Memory B cell (primary cell): ENCODE measurements around the gene PTGDS.
A peak's percentile ranks its signal among the peaks of the same experiment; 100 is the strongest.

Experiments used
- ATAC-seq: fragments of 150-1000 bp; cut with Tn5 transposase; 2 replicates; pipeline ENCODE4 v1.10.0; 2021; ENCODE audit warnings: low read depth, mild to moderate bottlenecking, moderate library complexity
- DNase-seq, 2 donors: peaks; one replicate each; pipeline ENCODE4 v3.0.0; 2022; ENCODE audit warnings: low spot score in 2 of 2
- H3K27ac Mint-ChIP-seq: one replicate; pipeline ENCODE4 v1.8.0; 2022; ENCODE audit warnings: mild to moderate bottlenecking, moderate library complexity, mixed read lengths
- H3K27me3 Mint-ChIP-seq: one replicate; pipeline ENCODE4 v1.8.0; 2022; ENCODE audit warnings: mixed read lengths
- H3K36me3 Mint-ChIP-seq: one replicate; pipeline ENCODE4 v1.8.0; 2022; ENCODE audit warnings: mild to moderate bottlenecking, mixed read lengths
- H3K4me1 Mint-ChIP-seq: one replicate; pipeline ENCODE4 v1.8.0; 2022; ENCODE audit warnings: mixed read lengths
- H3K4me3 Mint-ChIP-seq: one replicate; pipeline ENCODE4 v1.8.0; 2022; ENCODE audit warnings: mild to moderate bottlenecking, moderate library complexity, mixed read lengths
- H3K9me3 Mint-ChIP-seq: one replicate; pipeline ENCODE4 v1.8.0; 2022; ENCODE audit warnings: mixed read lengths

PTGDS gene

GRCh38 chr9:136977223-136977622, at the start of gene PTGDS:
TSS of gene PTGDS (plus strand) at chr9:136977504. CDS start at chr9:136977579, 75 bp downstream.
- H3K27ac Mint-ChIP-seq = no peak within 1 kb of the TSS
- DNase-seq = no peak
- no peaks in the 10 kb centered on the region for H3K9me3 Mint-ChIP-seq
- no peak for ATAC-seq
- peaks cover 12% of the 10 kb centered on the region for H3K27me3 Mint-ChIP-seq
- H3K36me3 Mint-ChIP-seq = no peaks in the 10 kb centered on the region
- peak within 1 kb of the TSS; percentile 9 for H3K4me3 Mint-ChIP-seq
- no peaks in the 10 kb centered on the region for H3K4me1 Mint-ChIP-seq

GRCh38 chr9:136928591-136928990, 48.7 kb upstream of the PTGDS start:
- DNase-seq = no peak
- Mint-ChIP-seq H3K27ac (no peak overlapping the region), H3K9me3 (no peaks in the 10 kb centered on the region), H3K4me3 (no peak overlapping the region), H3K4me1 (peaks cover 3% of the 10 kb centered on the region), H3K36me3 (peaks cover 5% of the 10 kb centered on the region), H3K27me3 (no peaks in the 10 kb centered on the region)
- peak; percentile 53 for ATAC-seq

GRCh38 chr9:136930014-136930413, 47.3 kb upstream of the PTGDS start:
- Mint-ChIP-seq H3K4me1 (peaks cover 3% of the 10 kb centered on the region), H3K36me3 (peaks cover 3% of the 10 kb centered on the region), H3K4me3 (no peak overlapping the region), H3K27me3 (no peaks in the 10 kb centered on the region), H3K27ac (no peak overlapping the region), H3K9me3 (no peaks in the 10 kb centered on the region)
- DNase-seq = no peak
- no peak for ATAC-seq

GRCh38 chr9:136931611-136932130, 45.6 kb upstream of the PTGDS start:
- ATAC-seq (no peak), DNase-seq (no peak)
- H3K4me1 Mint-ChIP-seq = peaks cover 3% of the 10 kb centered on the region
- H3K36me3 Mint-ChIP-seq = peaks cover 2% of the 10 kb centered on the region
- H3K27ac Mint-ChIP-seq = peak overlapping the region; percentile 49
- no peak overlapping the region for H3K4me3 Mint-ChIP-seq
- no peaks in the 10 kb centered on the region for H3K9me3 Mint-ChIP-seq
- H3K27me3 Mint-ChIP-seq = no peaks in the 10 kb centered on the region

- ATAC-seq = no peak
- Mint-ChIP-seq H3K4me3 (no peak overlapping the region), H3K9me3 (no peaks in the 10 kb centered on the region), H3K4me1 (no peaks in the 10 kb centered on the region), H3K27me3 (no peaks in the 10 kb centered on the region), H3K27ac (no peak overlapping the region), H3K36me3 (peaks cover 3% of the 10 kb centered on the region)
- DNase-seq = no peak
Observed at GRCh38 chr9:136934277-136934676, 43.0 kb upstream of the PTGDS start.

GRCh38 chr9:136935651-136936050, 41.7 kb upstream of the PTGDS start:
- no peak for ATAC-seq
- no peak overlapping the region for H3K4me3 Mint-ChIP-seq
- H3K4me1 Mint-ChIP-seq = no peaks in the 10 kb centered on the region
- no peak overlapping the region for H3K27ac Mint-ChIP-seq
- H3K9me3 Mint-ChIP-seq = no peaks in the 10 kb centered on the region
- DNase-seq = no peak
- H3K36me3 Mint-ChIP-seq = peaks cover 6% of the 10 kb centered on the region
- no peaks in the 10 kb centered on the region for H3K27me3 Mint-ChIP-seq

- H3K4me3 Mint-ChIP-seq = no peak overlapping the region
- H3K9me3 Mint-ChIP-seq = no peaks in the 10 kb centered on the region
- H3K36me3 Mint-ChIP-seq = peaks cover 9% of the 10 kb centered on the region
- no peaks in the 10 kb centered on the region for H3K27me3 Mint-ChIP-seq
- H3K4me1 Mint-ChIP-seq = no peaks in the 10 kb centered on the region
- no peak overlapping the region for H3K27ac Mint-ChIP-seq
- DNase-seq (no peak), ATAC-seq (no peak)
Observed at GRCh38 chr9:136936645-136937170, 40.6 kb upstream of the PTGDS start.

- no peaks in the 10 kb centered on the region for H3K9me3 Mint-ChIP-seq
- no peaks in the 10 kb centered on the region for H3K27me3 Mint-ChIP-seq
- no peaks in the 10 kb centered on the region for H3K4me1 Mint-ChIP-seq
- peaks cover 13% of the 10 kb centered on the region for H3K36me3 Mint-ChIP-seq
- ATAC-seq (no peak), DNase-seq (no peak)
- H3K4me3 Mint-ChIP-seq = no peak overlapping the region
- no peak overlapping the region for H3K27ac Mint-ChIP-seq
Observed at GRCh38 chr9:136937186-136938001, 39.9 kb upstream of the PTGDS start.

GRCh38 chr9:136939431-136939995, 37.8 kb upstream of the PTGDS start:
- no peaks in the 10 kb centered on the region for H3K9me3 Mint-ChIP-seq
- no peaks in the 10 kb centered on the region for H3K4me1 Mint-ChIP-seq
- no peaks in the 10 kb centered on the region for H3K27me3 Mint-ChIP-seq
- H3K27ac Mint-ChIP-seq = no peak overlapping the region
- no peak overlapping the region for H3K4me3 Mint-ChIP-seq
- ATAC-seq (no peak), DNase-seq (no peak)
- peaks cover 14% of the 10 kb centered on the region for H3K36me3 Mint-ChIP-seq

- peaks cover 14% of the 10 kb centered on the region for H3K36me3 Mint-ChIP-seq
- ATAC-seq (no peak), DNase-seq (no peak)
- H3K4me1 Mint-ChIP-seq = peaks cover 2% of the 10 kb centered on the region
- no peaks in the 10 kb centered on the region for H3K9me3 Mint-ChIP-seq
- no peak overlapping the region for H3K27ac Mint-ChIP-seq
- no peak overlapping the region for H3K4me3 Mint-ChIP-seq
- no peaks in the 10 kb centered on the region for H3K27me3 Mint-ChIP-seq
Observed at GRCh38 chr9:136939996-136940525, 37.2 kb upstream of the PTGDS start.

- no peaks in the 10 kb centered on the region for H3K9me3 Mint-ChIP-seq
- no peak for ATAC-seq
- peaks cover 14% of the 10 kb centered on the region for H3K36me3 Mint-ChIP-seq
- no peaks in the 10 kb centered on the region for H3K27me3 Mint-ChIP-seq
- no peak for DNase-seq
- no peak overlapping the region for H3K27ac Mint-ChIP-seq
- no peak overlapping the region for H3K4me3 Mint-ChIP-seq
- peaks cover 2% of the 10 kb centered on the region for H3K4me1 Mint-ChIP-seq
Observed at GRCh38 chr9:136940526-136941230, 36.6 kb upstream of the PTGDS start.

GRCh38 chr9:136941231-136942111, 35.8 kb upstream of the PTGDS start:
- peaks cover 2% of the 10 kb centered on the region for H3K4me1 Mint-ChIP-seq
- no peak for DNase-seq
- H3K27ac Mint-ChIP-seq = no peak overlapping the region
- ATAC-seq = no peak
- H3K4me3 Mint-ChIP-seq = no peak overlapping the region
- no peaks in the 10 kb centered on the region for H3K27me3 Mint-ChIP-seq
- H3K9me3 Mint-ChIP-seq = no peaks in the 10 kb centered on the region
- peaks cover 14% of the 10 kb centered on the region for H3K36me3 Mint-ChIP-seq
